ENCODE measurements around the gene NUAK2.

The NUAK2 gene

GRCh38 chr1:205272536-205272935, 49.0 kb downstream of the NUAK2 start:
- no peak for DNase-seq (ENCODE audit: low read depth)

- no peak for DNase-seq (ENCODE audit: low read depth)
Observed at GRCh38 chr1:205271745-205272144, 49.8 kb downstream of the NUAK2 start.

- DNase-seq (ENCODE audit: low read depth), result no peak
Observed at GRCh38 chr1:205271277-205271676, 50.3 kb downstream of the NUAK2 start.

- no peak for DNase-seq (ENCODE audit: low read depth)
Observed at GRCh38 chr1:205270764-205271163, 50.8 kb downstream of the NUAK2 start.

DNA sequence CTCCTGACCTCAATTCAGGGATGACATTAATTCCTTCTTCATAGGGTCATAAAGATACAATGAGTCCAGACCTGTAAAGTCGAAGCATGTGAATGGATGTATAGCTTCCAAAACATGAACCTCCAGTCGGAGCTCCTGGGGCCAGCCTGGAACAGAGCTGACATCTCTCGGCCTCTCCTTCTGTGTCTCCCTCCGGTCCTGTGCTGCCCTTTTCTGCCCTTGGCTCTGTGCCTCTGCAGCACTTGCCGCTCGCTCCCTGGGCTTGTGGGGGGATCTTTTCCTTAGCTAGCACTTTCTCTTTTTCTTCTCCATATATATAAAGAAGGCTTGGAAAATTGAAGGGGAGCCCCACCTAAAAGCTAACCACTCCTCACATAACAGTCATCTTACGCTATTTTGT, 51.3 kb downstream of the NUAK2 start:
- DNase-seq (ENCODE audit: low read depth), result no peak

GRCh38 chr1:205269711-205270110, 51.8 kb downstream of the NUAK2 start:
- DNase-seq (ENCODE audit: low read depth), result no peak

GRCh38 chr1:205268846-205269680, 52.5 kb downstream of the NUAK2 start:
- DNase-seq (ENCODE audit: low read depth), result no peak

- no peak for DNase-seq (ENCODE audit: low read depth)
Observed at GRCh38 chr1:205267306-205267902, 54.1 kb downstream of the NUAK2 start.

GRCh38 chr1:205266611-205267305, 54.8 kb downstream of the NUAK2 start:
- no peak for DNase-seq (ENCODE audit: low read depth)

DNA sequence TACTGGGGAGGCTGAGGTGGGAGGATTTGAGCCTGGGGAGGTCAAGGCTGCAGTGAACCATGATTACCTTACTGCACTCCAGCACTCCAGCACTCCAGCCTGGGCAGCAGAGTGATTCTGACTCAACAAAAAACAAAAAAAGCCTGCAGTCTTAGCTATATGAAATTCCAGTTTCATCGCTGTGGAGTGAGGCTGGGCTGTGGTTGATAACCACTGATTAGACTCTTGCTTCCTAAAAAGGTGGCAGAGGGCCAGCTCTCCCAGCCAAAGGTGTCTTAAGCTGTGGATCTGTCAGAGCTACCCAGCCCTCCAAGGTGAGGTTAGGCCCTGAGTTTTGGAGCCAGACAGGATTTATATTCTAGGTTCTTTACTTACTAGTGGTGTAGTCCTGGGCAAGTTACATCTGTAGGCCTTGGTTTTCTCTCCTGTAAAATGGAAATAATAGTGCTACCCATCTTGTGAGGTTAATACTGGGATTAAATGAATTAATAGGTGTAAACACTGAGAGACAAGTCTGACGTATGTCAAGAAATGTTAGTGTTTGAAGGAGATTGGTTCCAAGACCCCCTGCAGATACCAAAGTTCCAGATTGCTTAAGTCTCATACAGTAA, 57.9 kb downstream of the NUAK2 start:
- no peak for DNase-seq (ENCODE audit: low read depth)

GRCh38 chr1:205262731-205263171, 58.8 kb downstream of the NUAK2 start:
- DNase-seq (ENCODE audit: low read depth), result no peak

- no peak for DNase-seq (ENCODE audit: low read depth)
Observed at GRCh38 chr1:205261946-205262691, 59.4 kb downstream of the NUAK2 start.

DNA sequence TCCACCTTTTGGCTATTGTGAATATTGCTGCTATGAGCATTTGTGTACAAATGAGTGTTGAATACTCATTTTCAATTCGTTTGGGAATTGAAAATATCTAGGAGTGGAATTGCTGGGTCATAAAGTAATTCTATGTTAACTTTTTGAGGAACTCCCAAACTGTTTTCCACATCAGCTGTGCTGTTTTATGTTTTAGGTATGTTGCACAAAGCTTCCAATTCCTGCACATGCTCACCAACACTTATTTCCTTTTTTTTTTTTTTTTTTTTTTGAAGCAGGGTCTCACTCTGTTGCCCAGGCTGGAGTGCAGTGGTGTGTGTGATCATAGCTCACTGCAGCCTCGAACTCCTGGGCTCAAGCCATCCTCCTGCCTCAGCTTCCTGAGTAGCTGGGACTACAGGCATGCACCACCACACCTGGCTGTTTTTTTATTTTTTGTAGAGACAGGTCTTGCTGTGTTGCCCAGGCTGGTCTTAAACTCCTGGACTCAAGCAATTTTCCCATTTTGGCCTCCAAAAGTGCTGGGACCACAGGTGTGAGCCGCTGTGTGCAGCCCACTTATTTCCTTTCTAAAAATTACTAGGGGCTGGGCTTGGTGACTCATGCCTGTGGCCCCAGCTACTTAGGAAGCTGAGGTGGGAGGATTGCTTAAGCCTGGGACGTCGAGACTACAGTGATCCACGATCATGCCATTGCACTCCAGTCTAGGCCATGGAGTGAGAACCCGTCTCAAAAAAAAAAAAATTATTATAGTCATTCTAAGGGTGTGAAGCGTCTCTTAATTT, 60.4 kb downstream of the NUAK2 start:
- DNase-seq (ENCODE audit: low read depth), result no peak

GRCh38 chr1:205259998-205260397, 61.5 kb downstream of the NUAK2 start:
- no peak for DNase-seq (ENCODE audit: low read depth)

DNA sequence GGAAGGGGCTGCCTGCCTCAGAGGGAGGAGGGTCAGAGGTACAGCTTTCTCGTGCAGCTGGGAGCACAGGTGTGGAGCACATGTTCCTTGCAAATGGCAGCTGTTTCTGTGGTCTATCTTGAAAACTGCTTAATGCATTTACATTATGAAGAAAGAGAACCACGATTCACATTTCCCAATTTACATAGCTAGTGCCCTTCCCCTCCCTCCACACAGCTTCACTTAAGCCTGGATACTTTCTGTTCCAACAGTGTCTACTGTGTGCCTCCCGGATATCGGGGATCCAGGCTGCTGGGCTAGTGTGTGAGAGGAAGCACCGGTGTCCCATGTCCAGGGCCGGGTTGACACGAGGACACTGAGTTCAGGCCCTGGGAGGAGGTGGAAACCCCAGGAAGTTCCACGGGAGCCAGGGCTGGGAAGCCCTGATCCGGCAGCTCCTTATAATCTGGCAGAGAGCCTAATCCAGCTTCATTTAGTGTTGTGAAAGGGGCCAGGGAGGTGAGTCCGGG, 62.2 kb downstream of the NUAK2 start:
- no peak for DNase-seq (ENCODE audit: low read depth)

GRCh38 chr1:205258719-205259118, 62.8 kb downstream of the NUAK2 start:
- DNase-seq (ENCODE audit: low read depth), result no peak

GRCh38 chr1:205258261-205258691, 63.3 kb downstream of the NUAK2 start:
- no peak for DNase-seq (ENCODE audit: low read depth)

DNA sequence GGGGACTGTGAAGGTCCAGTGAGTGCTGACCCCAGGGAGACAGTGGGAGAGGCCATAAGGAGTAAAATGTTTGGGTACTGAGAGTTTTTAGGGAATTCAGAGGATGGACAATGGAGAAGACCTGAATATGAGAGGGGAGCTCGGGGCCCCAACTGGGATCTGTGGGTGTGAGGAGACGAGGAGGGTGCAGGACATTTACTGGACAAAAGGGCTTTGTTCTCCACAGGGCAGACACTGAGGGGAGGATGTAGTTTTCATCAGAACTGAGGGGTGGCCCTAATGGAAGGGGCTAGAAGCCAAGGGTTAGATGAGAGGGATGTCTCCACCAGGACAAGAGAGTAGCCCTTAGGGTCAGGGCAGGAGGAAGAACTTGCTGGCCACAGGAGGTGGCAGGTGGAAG, 63.8 kb downstream of the NUAK2 start:
- DNase-seq (ENCODE audit: low read depth), result no peak

GRCh38 chr1:205256951-205257625, 64.5 kb downstream of the NUAK2 start:
- no peak for DNase-seq (ENCODE audit: low read depth)

Measured in GM04503 (cell line).